GM12872 (cell line): ENCODE measurements around the gene JUNB.

ENCODE experiments used
- TF ChIP-seq, protein P1 (sequence below): IDR thresholded peaks from 3 replicates; pipeline ENCODE4 v1.5.1; 2011; ENCODE audit warnings: low read depth, mild to moderate bottlenecking, low read length, moderate library complexity; ENCODE audit not compliant: insufficient read depth

The JUNB gene

DNA sequence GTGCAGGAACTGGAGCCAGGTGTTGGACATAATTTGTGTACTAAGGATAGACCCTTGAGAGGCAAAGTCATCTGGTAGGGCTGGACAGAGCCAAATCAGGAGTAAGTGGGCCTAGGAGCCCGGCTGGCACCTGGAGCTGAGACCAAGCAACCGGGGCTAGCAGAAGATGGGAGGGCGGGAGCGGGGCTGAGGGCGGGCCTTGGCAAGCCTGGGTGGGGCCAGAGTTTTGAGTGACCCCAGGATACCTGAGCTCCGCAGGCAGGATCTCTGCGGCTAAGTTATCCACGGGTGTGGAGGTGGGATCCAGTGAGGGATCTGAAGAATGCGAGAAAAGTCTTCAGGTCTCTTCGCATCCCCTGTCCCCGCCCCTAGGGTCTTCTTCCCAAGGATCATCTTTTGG is 24.1 kb upstream of the JUNB start:
- TF ChIP-seq, protein P1, sequence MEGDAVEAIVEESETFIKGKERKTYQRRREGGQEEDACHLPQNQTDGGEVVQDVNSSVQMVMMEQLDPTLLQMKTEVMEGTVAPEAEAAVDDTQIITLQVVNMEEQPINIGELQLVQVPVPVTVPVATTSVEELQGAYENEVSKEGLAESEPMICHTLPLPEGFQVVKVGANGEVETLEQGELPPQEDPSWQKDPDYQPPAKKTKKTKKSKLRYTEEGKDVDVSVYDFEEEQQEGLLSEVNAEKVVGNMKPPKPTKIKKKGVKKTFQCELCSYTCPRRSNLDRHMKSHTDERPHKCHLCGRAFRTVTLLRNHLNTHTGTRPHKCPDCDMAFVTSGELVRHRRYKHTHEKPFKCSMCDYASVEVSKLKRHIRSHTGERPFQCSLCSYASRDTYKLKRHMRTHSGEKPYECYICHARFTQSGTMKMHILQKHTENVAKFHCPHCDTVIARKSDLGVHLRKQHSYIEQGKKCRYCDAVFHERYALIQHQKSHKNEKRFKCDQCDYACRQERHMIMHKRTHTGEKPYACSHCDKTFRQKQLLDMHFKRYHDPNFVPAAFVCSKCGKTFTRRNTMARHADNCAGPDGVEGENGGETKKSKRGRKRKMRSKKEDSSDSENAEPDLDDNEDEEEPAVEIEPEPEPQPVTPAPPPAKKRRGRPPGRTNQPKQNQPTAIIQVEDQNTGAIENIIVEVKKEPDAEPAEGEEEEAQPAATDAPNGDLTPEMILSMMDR: no peak

- TF ChIP-seq, protein P1: no peak
Measured at GRCh38 chr19:12767666-12768065, 23.6 kb upstream of the JUNB start.

GRCh38 chr19:12769689-12770088 is 21.6 kb upstream of the JUNB start:
- TF ChIP-seq, protein P1: no peak

- TF ChIP-seq, protein P1: no peak
Measured at GRCh38 chr19:12770922-12771321, 20.4 kb upstream of the JUNB start.

- TF ChIP-seq, protein P1: no peak
Measured at GRCh38 chr19:12772323-12772722, 19.0 kb upstream of the JUNB start.

DNA sequence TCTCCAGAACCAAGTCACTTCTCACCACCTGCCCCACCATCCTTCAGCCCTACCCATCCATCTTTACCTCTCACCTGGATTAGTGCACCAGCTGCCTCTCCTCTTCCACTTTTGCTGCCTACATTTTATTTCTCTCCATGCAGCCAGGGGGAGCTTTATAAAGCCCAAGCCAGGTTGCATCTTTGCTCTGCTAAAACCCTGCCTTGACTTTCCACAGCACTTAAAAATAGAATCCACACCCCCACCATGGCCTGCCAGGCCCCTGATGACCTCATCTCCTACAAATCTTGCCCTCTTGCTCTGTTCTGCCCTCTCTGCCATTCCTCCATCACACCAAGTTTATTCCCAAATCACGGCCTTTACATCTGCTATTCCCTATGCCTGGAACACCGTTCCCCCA is 17.7 kb upstream of the JUNB start:
- TF ChIP-seq, protein P1: 0 out of 3 replicates have a peak, but pooled peaks have one; percentile 3

GRCh38 chr19:12774588-12775555 is 16.4 kb upstream of the JUNB start, which contains the start of gene HOOK2:
Gene HOOK2 (minus strand): TSS chr19:12775552. CDS start chr19:12775449, 103 bp downstream.
- TF ChIP-seq, protein P1: no peak
